HCT116 (cell line): ENCODE measurements around the gene TMEM51. TPM values are rescaled to one million over a fixed set of nuclear protein-coding genes. Genes with fewer than 3 reads are reported as not detected.

Experiments used
- ATAC-seq: fragments of 200-7000 bp; cut with Tn5 transposase; 2 replicates; pipeline ENCODE4 v1.9.1; 2020; ENCODE audit warnings: mild to moderate bottlenecking, moderate library complexity
- BruUV-seq: library from RNA; stranded (reverse); fragments of 400-500 nt; replicated peaks from 2 replicates; lab custom pipeline; 2021; lab: Mats Ljungman, UMichigan
- CTCF ChIA-PET: fragments of 300-600 bp; sonication (Branson Sonifier 250); formaldehyde crosslinking; loops from one replicate; lab custom pipeline; 2021; ENCODE audit warnings: antibody characterized with exemption; lab: Charles Lee
- POLR2A ChIA-PET: fragments of 300-600, 350-600 bp; sonication (Branson Sonifier 250); formaldehyde crosslinking; loops from one replicate; lab custom pipeline; 2021; ENCODE audit warnings: antibody characterized with exemption; lab: Charles Lee
- RAD21 ChIA-PET, 2 experiments: fragments of 300-600 bp; sonication (Branson Sonifier 250); formaldehyde crosslinking; loops; one replicate each; lab custom pipeline; 2023; ENCODE audit warnings: low total read pairs in 2 of 2; ENCODE audit not compliant: uncharacterized antibody in 2 of 2, unreplicated experiment in 2 of 2, low non-redundant PET in 1 of 2; lab: Charles Lee
- DNase-seq: peaks from one replicate; pipeline ENCODE4 v3.0.0-alpha.2; 2010; ENCODE audit warnings: low read depth, low spot score
- H2AFZ ChIP-seq: fragments of 200-600 bp; shearing (Covaris generic), sonication (generic); 2 replicates; pipeline ENCODE4 v1.6.1; 2017; ENCODE audit warnings: low read depth, mixed run types, mixed read lengths, antibody characterized with exemption, low read length; ENCODE audit not compliant: poor library complexity, severe bottlenecking
- H3K27ac ChIP-seq: 2 replicates; pipeline ENCODE4 v1.5.1; 2012; ENCODE audit warnings: low read depth, low read length
- H3K27me3 ChIP-seq: fragments of 200-600 bp; sonication (generic); 2 replicates; pipeline ENCODE4 v1.6.1; 2016; ENCODE audit warnings: mixed run types, low read length, mixed read lengths; ENCODE audit not compliant: insufficient read depth
- H3K36me3 ChIP-seq, 2 experiments: fragments of 200-500 bp in 1 of 2; fragments of 200-600 bp in 1 of 2; sonication (Bioruptor generic) in 1 of 2; sonication (generic) in 1 of 2; 2 replicates each; pipeline versions ENCODE4 v1.5.1 to v1.6.1; 2014 to 2016; ENCODE audit warnings: low read length in 2 of 2, inconsistent platforms in 1 of 2, mixed read lengths in 1 of 2, mixed run types in 1 of 2; ENCODE audit not compliant: insufficient read depth in 2 of 2, control insufficient read depth in 1 of 2
- H3K4me1 ChIP-seq, 2 experiments: fragments of 200-600 bp in 1 of 2; sonication (generic) in 1 of 2; 2 replicates each; pipeline versions ENCODE4 v1.5.1 to v1.6.1; 2012 to 2017; ENCODE audit warnings: low read length in 2 of 2, inconsistent platforms in 1 of 2, mild to moderate bottlenecking in 1 of 2, mixed read lengths in 1 of 2, mixed run types in 1 of 2, moderate library complexity in 1 of 2; ENCODE audit not compliant: insufficient read depth in 2 of 2, control insufficient read depth in 1 of 2
- H3K4me2 ChIP-seq: fragments of 200-600 bp; sonication (generic); 2 replicates; pipeline ENCODE4 v1.6.1; 2017; ENCODE audit warnings: mixed run types, low read length, mixed read lengths
- H3K4me3 ChIP-seq, 2 experiments: fragments of 200-600 bp in 1 of 2; sonication (generic) in 1 of 2; replicated peaks in 1 of 2; 2 replicates each; pipeline ENCODE4 v1.5.1; 2011 to 2016; ENCODE audit warnings: low read length in 2 of 2, control low read depth in 1 of 2, low read depth in 1 of 2, mild to moderate bottlenecking in 1 of 2, mixed read lengths in 1 of 2, mixed run types in 1 of 2
- H3K79me2 ChIP-seq: fragments of 200-600 bp; sonication (generic); 2 replicates; pipeline ENCODE4 v1.6.1; 2017; ENCODE audit warnings: mild to moderate bottlenecking, mixed run types, low read length, moderate library complexity, mixed read lengths; ENCODE audit not compliant: insufficient read depth
- H3K9ac ChIP-seq: fragments of 200-600 bp; sonication (generic); 2 replicates; pipeline ENCODE4 v1.6.1; 2016; ENCODE audit warnings: low read length, mixed read lengths
- H3K9me2 ChIP-seq: fragments of 200-600 bp; sonication (generic), shearing (Covaris generic); 2 replicates; pipeline ENCODE4 v1.6.1; 2017; ENCODE audit warnings: mixed run types, mild to moderate bottlenecking, moderate library complexity; ENCODE audit not compliant: insufficient read depth
- H3K9me3 ChIP-seq, 2 experiments: fragments of 200-500 bp in 1 of 2; fragments of 200-600 bp in 1 of 2; sonication (Bioruptor generic) in 1 of 2; sonication (generic) in 1 of 2; 2 replicates each; pipeline ENCODE4 v1.6.1; 2014 to 2017; ENCODE audit warnings: low read length in 2 of 2, mixed read lengths in 2 of 2, inconsistent platforms in 1 of 2, low read depth in 1 of 2, mild to moderate bottlenecking in 1 of 2, mixed run types in 1 of 2, moderate library complexity in 1 of 2; ENCODE audit not compliant: control insufficient read depth in 1 of 2, insufficient read depth in 1 of 2
- H4K20me1 ChIP-seq: fragments of 200-600 bp; sonication (generic), shearing (Covaris generic); 2 replicates; pipeline ENCODE4 v1.6.1; 2017; ENCODE audit warnings: mixed run types, mild to moderate bottlenecking, moderate library complexity; ENCODE audit not compliant: insufficient read depth
- ATF3 ChIP-seq: IDR thresholded peaks from 2 replicates; pipeline ENCODE4 v1.6.1; 2012
- CTCF ChIP-seq, 3 experiments: fragments of 200-600 bp in 1 of 3; sonication (generic) in 1 of 3; IDR thresholded peaks in 2 of 3; conservative IDR thresholded peaks in 1 of 3; 2 replicates each; pipeline ENCODE4 v1.5.1; 2012 to 2017; ENCODE audit warnings: low read depth in 2 of 3, low read length in 2 of 3, antibody characterized with exemption in 1 of 3, borderline replicate concordance in 1 of 3, control low read depth in 1 of 3, mild to moderate bottlenecking in 1 of 3, mixed read lengths in 1 of 3, mixed run types in 1 of 3, moderate library complexity in 1 of 3; ENCODE audit not compliant: insufficient read depth in 1 of 3
- EGR1 ChIP-seq: IDR thresholded peaks from 2 replicates; pipeline ENCODE4 v1.6.1; 2012; ENCODE audit warnings: low read depth
- EZH2phosphoT487 ChIP-seq: fragments of 200-600 bp; IDR thresholded peaks from 2 replicates; pipeline ENCODE4 v1.6.1; 2018; ENCODE audit warnings: antibody characterized with exemption, borderline replicate concordance
- FOSL1 ChIP-seq: IDR thresholded peaks from 2 replicates; pipeline ENCODE4 v1.6.1; 2012; ENCODE audit warnings: low read depth
- POLR2A ChIP-seq: IDR thresholded peaks from 2 replicates; pipeline ENCODE4 v1.7.0; 2011; ENCODE audit warnings: borderline replicate concordance; ENCODE audit not compliant: insufficient read depth, insufficient read length; ENCODE audit errors: extremely low read depth
- POLR2AphosphoS5 ChIP-seq: IDR thresholded peaks from 2 replicates; pipeline ENCODE4 v1.6.1; 2011; ENCODE audit warnings: mild to moderate bottlenecking, low read depth, low read length, moderate library complexity
- RAD21 ChIP-seq: IDR thresholded peaks from 2 replicates; pipeline ENCODE4 v1.6.1; 2012; ENCODE audit warnings: low read depth, mild to moderate bottlenecking
- REST ChIP-seq: IDR thresholded peaks from 2 replicates; pipeline ENCODE4 v1.6.1; 2012; ENCODE audit warnings: low read depth
- SP1 ChIP-seq: IDR thresholded peaks from 2 replicates; pipeline ENCODE4 v1.6.1; 2012; ENCODE audit warnings: low read depth
- SRF ChIP-seq: IDR thresholded peaks from 2 replicates; pipeline ENCODE4 v1.6.1; 2012; ENCODE audit warnings: low read depth
- YY1 ChIP-seq: IDR thresholded peaks from 2 replicates; pipeline ENCODE4 v1.6.1; 2011; ENCODE audit warnings: low read length, low read depth, moderate library complexity, mild to moderate bottlenecking; ENCODE audit not compliant: insufficient replicate concordance; ENCODE audit errors: extremely low read depth
- ZNF274 ChIP-seq: fragments of 200-500 bp; sonication (Bioruptor generic); IDR thresholded peaks from 2 replicates; pipeline ENCODE4 v1.6.1; 2014; ENCODE audit warnings: mild to moderate bottlenecking, low read depth, low read length, inconsistent platforms
- intact Hi-C: fragments of 100-400 bp; cut with micrococcal nuclease; formaldehyde crosslinking; loops from 2 replicates; pipeline ENCODE4 v1.10.0; 2022
- total RNA-seq: library from RNA; stranded (reverse); gene quantifications from one replicate; pipeline ENCODE4 v1.2.1, GENCODE V29; 2021; ENCODE audit not compliant: unreplicated experiment
- TF ChIP-seq, protein P1 (sequence below): IDR thresholded peaks from 2 replicates; pipeline ENCODE4 v1.6.1; 2012
- TF ChIP-seq, protein P2 (sequence below): IDR thresholded peaks from 2 replicates; pipeline ENCODE4 v1.6.1; 2011; ENCODE audit warnings: mild to moderate bottlenecking, low read length, moderate library complexity; ENCODE audit not compliant: insufficient replicate concordance; ENCODE audit errors: extremely low read depth

TMEM51 gene
- total RNA-seq, 1 experiment from 2014 or later = 16.6 TPM

- no peaks in the 10 kb centered on the region for H3K27me3 ChIP-seq
- no peak for ATAC-seq
- ChIA-PET CTCF (no interaction called here), POLR2A (no interaction called here), RAD21 (no interaction called here)
- H2AFZ ChIP-seq = no peak overlapping the region
- H3K4me3 ChIP-seq = no peak overlapping the region
- H3K4me2 ChIP-seq = no peak overlapping the region
- no peaks in the 10 kb centered on the region for H3K9me2 ChIP-seq
- no peak for TF ChIP-seq SP1
- TF ChIP-seq, protein P1, sequence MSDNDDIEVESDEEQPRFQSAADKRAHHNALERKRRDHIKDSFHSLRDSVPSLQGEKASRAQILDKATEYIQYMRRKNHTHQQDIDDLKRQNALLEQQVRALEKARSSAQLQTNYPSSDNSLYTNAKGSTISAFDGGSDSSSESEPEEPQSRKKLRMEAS = no peak
- TF ChIP-seq ZNF274 = no peak
- TF ChIP-seq SRF = no peak
- no peak for TF ChIP-seq YY1
- no peak for TF ChIP-seq POLR2AphosphoS5
- TF ChIP-seq EZH2phosphoT487 = no peak
- TF ChIP-seq FOSL1 = no peak
- TF ChIP-seq CTCF (IDR thresholded peaks at IDR 0.05 in 2 of 3, conservative IDR thresholded peaks at IDR 0.05 in 1 of 3; ENCODE audit: borderline replicate concordance in 1 of 3, insufficient read depth in 1 of 3, low read depth in 2 of 3, low read length in 2 of 3) = no peak
- TF ChIP-seq POLR2A = no peak
- TF ChIP-seq, protein P2, sequence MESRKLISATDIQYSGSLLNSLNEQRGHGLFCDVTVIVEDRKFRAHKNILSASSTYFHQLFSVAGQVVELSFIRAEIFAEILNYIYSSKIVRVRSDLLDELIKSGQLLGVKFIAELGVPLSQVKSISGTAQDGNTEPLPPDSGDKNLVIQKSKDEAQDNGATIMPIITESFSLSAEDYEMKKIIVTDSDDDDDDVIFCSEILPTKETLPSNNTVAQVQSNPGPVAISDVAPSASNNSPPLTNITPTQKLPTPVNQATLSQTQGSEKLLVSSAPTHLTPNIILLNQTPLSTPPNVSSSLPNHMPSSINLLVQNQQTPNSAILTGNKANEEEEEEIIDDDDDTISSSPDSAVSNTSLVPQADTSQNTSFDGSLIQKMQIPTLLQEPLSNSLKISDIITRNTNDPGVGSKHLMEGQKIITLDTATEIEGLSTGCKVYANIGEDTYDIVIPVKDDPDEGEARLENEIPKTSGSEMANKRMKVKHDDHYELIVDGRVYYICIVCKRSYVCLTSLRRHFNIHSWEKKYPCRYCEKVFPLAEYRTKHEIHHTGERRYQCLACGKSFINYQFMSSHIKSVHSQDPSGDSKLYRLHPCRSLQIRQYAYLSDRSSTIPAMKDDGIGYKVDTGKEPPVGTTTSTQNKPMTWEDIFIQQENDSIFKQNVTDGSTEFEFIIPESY = no peak
- no peak for TF ChIP-seq REST
- no peak for TF ChIP-seq ATF3
- no peak for TF ChIP-seq EGR1
- TF ChIP-seq RAD21 = no peak
- intact Hi-C loops = no loop called here
- BruUV-seq = no TSS peak
- no peak overlapping the region for H3K27ac ChIP-seq
- no peaks in the 10 kb centered on the region; the same call in 1 of the 2 replicates for H3K79me2 ChIP-seq
- no peaks in the 10 kb centered on the region for H4K20me1 ChIP-seq
- H3K9ac ChIP-seq = no peak overlapping the region
- no peaks in the 10 kb centered on the region for H3K9me3 ChIP-seq
- H3K4me1 ChIP-seq = peaks cover 5 to 10% of the 10 kb centered on the region in 2 experiments; a peak in 3 of 4 replicates
- no peak for DNase-seq
- no peaks in the 10 kb centered on the region for H3K36me3 ChIP-seq
Observed at GRCh38 chr1:15148941-15149340, 4.6 kb upstream of the TMEM51 start.
